Ecto neural progenitor cell (in vitro differentiated cells): ENCODE data around the gene SLC2A1.

Experiments
- DNase-seq: peaks from one replicate; pipeline ENCODE4 v3.0.0-alpha.2; 2018; ENCODE audit warnings: low spot score

The SLC2A1 gene

GRCh38 chr1:42941640-42942330, 16.9 kb downstream of the SLC2A1 start:
- no peak for DNase-seq

DNA sequence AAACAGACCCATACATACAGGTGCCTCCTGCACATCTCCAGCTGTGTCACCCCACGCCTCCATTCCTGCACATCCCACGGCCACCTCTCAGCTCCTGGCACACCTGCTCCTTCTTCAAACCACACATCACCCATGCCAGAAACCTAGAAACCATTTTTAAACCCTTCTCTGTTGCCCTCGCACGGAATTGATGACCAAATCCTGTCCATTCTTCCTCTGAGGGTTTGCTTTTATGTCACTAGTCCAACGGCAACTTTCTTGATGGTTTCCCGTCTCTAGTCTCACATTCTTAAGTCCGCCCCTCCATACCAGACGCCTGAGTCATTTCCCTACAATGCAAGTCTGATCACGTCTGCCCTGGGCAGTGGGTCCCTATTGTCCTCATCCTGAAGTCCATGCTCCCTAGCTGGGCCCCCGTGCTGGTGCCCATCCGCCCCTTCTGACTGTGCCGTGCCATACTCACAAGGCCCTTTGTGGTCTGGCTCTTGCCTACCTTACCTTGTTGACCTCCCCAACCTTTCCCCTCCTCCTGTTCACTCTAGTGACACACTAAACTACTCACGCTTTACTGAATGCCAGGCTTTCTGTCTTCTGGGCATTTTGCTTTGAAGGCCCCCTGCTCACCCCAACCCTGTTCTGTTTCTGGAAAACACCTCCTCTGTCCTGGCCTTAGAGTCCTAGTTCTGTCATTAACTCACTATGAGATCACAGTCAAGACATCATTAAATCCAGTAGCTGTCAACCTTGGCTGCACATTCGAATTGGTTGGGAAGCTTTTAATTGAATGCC, 17.6 kb downstream of the SLC2A1 start:
- no peak for DNase-seq

- DNase-seq: no peak
These were observed 19.7 kb downstream of the SLC2A1 start for GRCh38 chr1:42938645-42939615.

- no peak for DNase-seq
These were observed 20.6 kb downstream of the SLC2A1 start for GRCh38 chr1:42937836-42938644.

- DNase-seq: no peak
These were observed 21.4 kb downstream of the SLC2A1 start for GRCh38 chr1:42937141-42937696.

DNA sequence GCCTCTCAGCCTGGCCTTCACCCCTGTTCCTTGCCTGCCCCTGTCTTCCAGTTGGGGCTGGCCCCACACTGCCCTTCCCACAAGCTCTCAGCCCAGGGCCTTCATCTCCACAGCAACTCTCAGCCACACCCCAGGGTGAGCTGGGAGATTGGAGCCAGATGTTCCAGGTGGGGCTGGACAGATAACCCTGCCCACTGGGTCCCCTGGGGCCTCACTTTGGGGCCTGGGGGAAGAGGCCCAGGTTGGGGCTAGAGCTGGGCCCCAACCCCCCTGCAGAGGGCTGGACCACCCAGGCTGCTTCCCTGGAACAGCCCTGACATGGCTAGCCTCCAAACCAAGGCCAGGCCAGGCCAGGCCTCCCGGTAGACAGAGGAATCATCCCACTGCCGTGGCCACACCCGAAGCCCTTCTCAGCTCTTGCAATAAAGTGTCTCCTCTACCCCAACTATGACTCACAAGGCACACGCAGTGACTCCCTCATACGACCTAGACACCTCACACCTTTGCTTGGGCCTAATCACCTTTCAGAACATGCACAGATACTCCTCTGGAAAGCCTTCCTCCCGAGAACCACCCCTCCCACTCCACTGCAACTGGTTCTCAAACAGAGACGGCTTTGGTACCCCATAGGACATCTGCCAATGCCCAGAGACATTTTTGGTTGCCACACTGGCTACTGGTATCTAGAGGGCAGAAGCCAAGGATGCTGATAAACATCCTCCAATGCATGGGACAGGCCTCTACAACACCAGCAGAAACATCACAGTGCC, 22.2 kb downstream of the SLC2A1 start:
- DNase-seq: no peak

GRCh38 chr1:42935971-42936308, 22.7 kb downstream of the SLC2A1 start:
- no peak for DNase-seq

GRCh38 chr1:42935313-42935895, 23.3 kb downstream of the SLC2A1 start:
- no peak for DNase-seq

DNA sequence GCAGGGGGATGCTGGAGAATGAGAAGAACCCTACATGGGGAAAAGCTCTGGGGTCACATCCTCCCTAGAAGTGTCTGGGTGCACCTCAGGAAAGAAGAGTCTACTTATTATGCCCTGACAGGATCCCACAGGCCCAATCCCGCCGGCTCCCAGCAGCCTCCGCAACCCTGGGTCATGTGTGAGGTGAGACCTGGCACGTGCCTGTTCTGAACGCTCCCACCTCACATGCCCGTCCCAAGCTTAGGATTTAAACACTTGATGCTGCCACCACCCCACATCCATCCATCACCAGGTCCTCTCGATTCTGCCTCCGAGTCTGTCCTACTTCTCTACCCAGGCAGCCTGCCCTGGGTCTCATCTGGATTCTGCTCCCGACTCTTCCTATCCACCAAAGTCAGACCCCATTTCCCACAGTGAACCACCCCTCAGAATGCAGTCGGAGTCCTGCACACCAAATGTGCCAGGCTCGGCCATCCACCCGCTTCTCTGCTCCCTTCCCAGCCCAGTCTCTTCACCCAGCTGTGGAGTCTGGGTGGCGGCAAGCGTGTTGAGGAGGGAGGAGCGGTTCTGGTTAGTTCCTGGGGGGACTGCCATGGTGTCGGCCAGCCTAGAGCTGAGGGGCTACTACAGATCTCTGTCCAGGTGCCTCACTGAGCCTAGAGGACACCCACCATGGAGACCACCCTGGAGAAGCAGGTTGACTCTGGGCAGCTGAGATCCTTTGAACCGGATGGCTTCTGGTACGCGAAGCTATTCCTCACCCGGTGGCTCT, 23.9 kb downstream of the SLC2A1 start:
- DNase-seq: no peak

DNA sequence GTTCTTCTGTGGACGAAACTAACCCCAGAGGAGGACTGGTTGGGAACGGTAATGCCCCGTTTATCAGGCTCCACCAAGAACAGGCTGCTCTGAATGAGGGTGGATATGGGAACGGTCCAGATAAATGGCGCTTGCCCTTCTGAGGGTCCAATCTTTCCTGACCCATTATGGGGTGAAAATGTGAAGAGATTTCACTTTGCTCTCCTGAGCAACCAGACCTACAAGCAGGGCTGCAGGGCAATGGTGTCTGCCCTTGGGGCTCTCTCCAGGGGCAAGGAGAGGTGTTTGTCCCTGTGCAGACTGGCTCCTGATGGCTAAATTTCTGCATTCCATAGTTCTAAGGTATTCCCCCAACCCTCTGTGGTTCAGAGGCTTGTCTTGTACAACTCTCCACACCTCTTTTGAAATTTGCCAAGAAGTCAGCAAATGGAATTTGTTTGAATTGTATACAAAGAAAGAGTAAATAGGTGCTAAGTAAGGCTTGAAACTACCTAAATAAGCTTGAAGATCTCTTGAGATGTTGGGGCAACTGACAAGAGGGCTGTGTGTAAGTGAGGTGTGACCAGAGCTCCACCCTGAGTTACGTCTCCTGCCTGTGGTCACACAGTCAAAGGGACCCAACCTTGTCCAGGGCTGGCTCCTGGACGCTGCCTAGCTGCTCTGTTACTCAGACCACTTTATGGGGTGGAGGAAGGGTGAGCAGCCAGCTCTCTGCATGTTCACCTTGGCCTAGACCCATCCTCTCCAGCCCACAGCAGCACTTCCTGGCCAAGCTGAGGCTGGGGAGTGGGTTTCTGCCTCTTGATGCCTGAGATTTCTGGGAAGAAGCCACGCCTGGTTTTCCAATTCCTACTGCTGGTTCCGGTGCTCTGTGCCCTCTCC, 24.8 kb downstream of the SLC2A1 start:
- no peak for DNase-seq

DNA sequence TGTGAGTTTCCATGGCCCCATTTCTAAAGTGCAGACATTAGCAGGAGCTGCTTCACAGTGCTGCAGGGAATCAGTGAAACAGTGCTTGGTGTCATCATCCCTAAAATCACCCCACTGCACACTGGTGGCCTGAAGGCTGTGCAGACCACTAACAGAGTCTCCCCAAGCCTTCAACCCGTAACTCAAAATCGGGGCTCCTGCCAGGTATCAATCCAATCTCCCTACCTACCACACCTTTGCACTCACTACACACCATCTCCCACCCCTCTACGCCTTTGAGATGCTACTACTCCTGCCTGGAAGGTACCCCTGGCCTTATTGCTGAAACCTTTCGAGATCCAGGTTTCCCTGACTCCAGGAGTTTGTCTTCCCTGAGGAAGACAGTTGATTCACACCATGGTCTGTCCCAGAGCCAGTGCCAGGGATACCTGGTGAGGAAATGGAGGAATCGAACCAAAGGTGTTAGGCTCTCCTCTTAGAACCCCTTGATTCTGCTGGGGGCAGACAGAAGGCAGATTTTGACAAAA, 25.5 kb downstream of the SLC2A1 start:
- DNase-seq: no peak

GRCh38 chr1:42932442-42932941, 26.2 kb downstream of the SLC2A1 start:
- DNase-seq: no peak

DNA sequence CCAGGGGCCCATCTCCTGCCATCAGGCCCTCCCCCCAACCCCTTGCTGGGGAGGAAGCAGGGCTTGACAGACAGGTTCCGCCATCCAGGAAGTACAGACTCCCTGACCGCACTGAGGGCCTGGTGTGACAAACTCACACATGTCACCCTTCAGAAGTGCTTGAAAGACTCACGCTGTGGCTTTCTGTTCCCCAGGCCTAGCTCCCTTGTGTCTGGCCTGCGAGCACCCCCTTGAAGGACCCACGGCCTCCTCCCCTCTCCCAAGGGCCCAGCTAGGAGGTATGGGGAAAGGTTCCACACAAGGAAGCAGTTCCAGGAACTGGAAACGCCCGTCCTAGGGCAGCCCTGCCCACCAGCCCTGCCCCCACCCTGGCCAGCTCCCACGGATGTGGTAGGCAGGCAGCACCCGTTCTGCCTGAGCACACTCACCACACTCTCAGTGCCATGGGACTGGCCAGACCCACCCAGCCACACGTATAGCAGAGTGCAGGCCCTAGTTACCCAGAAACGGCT, 26.7 kb downstream of the SLC2A1 start:
- DNase-seq: no peak

DNA sequence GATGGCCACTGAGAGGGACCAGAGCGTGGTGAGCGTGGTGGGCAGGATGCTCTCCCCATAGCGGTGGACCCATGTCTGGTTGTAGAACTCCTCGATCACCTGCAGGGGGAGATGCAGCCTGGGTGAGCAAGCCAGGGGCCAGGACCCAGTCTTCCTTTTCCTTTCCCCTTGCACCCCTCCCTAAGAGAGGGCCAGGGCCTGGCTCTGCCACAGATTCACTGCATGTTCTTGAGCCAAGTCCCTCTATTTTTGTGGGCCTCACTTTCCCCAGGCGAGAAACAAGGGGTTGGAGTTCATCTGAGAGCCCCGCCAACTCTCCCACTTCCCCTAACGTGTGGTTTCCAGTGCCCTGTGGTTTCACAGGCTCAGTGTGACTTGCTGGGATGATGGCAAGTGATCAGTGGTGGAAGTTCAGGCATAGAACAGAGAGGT, 27.5 kb downstream of the SLC2A1 start:
- DNase-seq: no peak

GRCh38 chr1:42930178-42931107, 28.2 kb downstream of the SLC2A1 start:
- no peak for DNase-seq

DNA sequence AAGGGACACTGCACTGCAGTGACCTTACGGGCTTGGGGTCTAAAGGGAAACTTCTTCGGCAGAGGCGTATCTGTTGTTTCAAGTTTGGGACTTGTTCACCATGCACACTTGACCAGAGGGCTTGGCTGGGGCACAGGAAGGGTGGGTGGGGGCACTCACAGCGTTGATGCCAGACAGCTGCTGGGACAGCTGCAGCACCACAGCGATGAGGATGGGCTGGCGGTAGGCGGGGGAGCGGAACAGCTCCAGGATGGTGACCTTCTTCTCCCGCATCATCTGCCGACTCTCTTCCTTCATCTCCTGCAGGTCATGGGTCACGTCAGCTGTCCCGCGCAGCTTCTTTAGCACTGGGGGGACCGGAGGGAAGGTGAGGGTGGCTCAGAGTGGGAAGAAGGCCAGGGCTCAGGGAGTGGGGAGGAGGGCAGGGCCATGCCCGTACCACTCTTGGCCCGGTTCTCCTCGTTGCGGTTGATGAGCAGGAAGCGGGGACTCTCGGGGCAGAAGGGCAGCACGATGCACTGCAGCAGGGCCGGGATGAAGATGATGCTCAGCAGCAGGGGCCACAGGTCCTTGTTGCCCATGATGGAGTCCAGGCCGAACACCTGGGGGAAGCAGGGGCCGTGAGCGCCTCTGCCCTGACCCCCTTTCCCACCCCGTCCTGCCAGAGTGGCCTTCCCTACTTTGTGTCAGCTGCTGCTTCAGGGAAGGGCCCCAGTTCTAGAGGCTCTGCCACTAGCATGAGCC, 29.1 kb downstream of the SLC2A1 start:
- no peak for DNase-seq
